HK-2 (cell line): Measurements from ENCODE around the gene ALPK1.
"Not testable (repeated sequence)": the region's sequence is repeated elsewhere in the genome, so short reads cannot be mapped to it uniquely, and the experiment has no call there.

Experiments used
- DNase-seq: peaks from one replicate; pipeline ENCODE4 v3.0.0-alpha.2; 2018; ENCODE audit not compliant: unreplicated experiment

ALPK1 gene

GRCh38 chr4:112296949-112297880, at the start of gene ALPK1:
Gene ALPK1, plus strand, starts transcription at chr4:112297369.
- DNase-seq = no peak

GRCh38 chr4:112251019-112251643, 46.0 kb upstream of the ALPK1 start:
- no peak for DNase-seq

DNA sequence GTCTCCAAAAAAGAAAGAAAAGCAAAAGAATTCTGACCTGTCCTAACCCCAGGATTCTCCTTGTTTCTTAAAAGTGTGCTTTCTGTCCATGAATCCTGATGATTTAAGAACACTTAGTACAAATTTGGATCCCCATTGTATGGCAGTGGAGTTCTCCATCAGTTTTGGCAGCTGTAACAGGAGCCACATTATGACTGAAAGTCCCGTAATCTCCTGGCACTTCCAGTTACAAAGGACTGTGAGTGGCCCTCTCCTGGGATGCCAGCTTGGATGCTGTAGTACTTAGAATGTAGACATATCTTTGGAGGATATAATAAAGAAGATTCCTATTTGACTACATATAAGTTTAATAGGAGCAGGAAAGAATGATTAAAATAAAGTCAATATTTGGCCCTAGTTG, 44.9 kb upstream of the ALPK1 start:
- DNase-seq = no peak

DNA sequence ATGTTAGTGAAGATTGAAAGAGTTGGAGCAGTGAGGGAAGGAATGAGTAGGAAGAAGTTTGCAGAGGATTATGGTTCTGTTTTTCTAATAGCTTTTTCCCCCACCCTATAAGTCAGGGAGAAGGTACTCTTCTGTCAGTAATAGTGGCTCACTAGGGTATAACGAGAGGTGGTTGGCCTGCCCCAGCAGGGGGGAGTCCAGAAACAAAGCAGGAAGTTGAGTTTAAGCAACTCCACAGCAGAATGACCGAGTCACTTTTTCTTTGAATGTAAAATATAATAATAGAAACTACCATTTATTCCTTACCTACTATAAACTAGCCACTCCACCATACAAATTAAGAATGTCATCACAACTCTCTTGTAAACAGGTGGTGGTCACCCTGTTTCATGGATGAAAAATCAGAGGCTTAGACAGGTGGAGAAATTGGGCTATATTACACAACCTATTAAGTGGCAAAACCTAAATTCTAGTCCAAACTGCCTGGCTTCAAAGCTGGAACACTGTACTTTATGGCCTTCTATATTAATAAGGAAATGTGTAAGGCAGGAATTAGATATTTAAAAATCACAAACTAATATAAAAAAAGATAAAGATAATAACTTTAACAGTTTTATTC, 43.7 kb upstream of the ALPK1 start:
- no peak for DNase-seq

DNA sequence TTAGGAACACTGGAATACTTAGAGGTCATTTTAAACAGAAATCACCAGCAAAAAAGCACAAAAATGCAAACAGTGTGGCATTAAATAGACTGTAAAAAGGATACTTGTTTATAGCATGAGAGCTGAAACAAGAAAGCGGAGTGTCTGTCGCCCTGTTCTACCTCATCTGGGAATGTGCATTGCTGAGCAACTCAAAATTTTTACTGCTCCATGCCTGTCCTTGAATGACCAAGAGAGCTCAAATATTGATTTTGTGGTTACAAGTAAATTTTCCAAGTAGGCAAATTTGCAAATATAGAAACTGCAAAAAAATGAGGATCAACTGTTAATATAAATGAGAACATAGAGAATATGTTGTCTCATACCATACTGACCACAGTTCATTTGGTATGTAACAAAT, 40.1 kb upstream of the ALPK1 start:
- no peak for DNase-seq

DNA sequence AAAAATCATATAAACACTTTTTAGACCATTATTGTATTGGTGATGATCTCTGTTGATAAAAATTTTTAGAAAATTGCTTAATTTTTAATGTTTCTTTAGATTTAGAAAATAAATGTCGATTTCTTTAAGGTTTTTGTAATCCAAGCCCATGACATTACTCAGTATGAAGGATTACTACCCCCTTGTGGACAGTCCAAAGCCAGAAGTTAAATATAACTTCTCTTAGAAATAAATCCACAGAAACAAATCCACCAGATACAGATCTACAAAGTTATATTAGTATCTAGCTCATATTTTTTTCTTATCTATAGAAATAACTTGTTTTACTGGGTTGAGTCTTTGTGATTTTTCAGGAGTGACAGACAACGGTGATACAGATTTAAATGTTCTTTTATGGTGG, 30.3 kb upstream of the ALPK1 start:
- no peak for DNase-seq

- no peak for DNase-seq
These were observed 27.1 kb upstream of the ALPK1 start for GRCh38 chr4:112270051-112270450.

DNA sequence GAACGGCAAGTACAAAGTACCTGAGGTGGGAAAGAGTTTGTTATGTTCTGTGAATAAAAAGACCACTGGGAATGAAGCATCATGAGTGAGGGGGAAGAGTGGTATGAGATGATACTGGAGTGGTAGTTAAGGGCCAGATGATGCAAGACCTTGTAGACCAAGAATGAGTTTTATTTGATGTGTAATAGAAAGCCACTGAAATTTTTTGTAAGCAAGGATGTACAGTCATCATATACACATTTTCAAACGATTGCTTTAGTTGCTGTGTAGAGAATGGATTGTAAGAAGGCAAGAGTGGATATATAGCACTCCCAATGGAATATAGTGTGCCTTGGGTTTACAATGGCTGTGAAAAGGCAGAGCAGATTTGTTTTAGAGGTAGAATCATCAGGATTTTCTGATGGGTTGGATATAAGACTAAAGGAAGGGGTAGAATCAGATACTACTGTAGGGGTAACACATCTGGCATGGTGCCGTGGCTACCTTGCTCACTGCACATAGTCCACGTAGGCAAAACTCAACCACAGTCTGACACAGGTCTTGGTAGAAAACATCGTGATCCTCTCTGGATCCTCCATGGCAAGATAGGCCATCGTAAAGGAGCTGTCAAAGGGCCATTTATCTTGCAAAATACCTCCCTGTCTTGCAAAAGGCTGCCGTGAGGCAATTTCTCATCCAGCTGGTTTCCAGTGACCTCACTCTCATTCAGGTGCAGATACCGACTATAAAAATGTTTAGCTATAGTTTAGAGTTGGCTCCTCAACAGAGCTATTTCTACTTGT, 26.3 kb upstream of the ALPK1 start:
- DNase-seq = no peak

- no peak for DNase-seq
These were observed 24.9 kb upstream of the ALPK1 start for GRCh38 chr4:112272292-112272691.

DNA sequence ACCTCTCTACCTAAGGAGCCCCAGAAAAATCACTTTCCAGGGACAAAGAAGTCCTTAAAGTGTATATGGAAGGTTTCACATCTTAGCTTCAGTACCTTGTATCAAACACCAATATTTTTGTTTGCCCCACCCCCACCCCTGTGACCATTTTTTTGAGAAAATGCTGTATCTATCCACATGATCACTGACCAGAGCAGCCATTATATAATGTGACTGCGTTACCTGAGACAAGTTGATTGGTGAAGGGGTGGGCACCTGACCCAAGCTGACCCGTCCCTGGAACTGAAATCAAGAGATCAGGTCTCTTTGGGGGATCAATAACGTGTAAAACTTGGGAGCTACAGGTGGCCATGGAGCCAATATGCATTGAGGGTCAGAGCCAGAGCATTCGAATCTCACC, 22.2 kb upstream of the ALPK1 start:
- no peak for DNase-seq

DNA sequence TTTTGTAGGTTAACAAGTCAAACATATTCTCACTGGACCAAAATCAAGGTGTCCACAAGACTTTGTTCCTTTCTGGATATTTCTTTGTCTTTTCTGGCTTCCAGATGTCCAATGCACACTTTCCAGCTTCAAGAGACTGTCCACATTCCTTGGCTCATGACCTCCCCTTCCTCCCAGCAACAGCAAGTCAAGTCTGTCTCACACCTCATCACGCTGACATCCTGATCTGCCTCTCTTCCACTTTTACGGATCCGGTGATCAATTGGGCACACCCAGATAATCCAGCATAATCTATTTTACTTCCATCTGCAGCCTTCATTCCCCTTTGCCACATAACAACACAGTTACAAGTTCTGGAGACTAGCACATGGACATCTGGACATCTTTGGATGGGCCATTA, 21.1 kb upstream of the ALPK1 start:
- DNase-seq = no peak

- no peak for DNase-seq
These were observed 19.9 kb upstream of the ALPK1 start for GRCh38 chr4:112277220-112277619.

- no peak for DNase-seq
These were observed 19.3 kb upstream of the ALPK1 start for GRCh38 chr4:112277705-112278448.

DNA sequence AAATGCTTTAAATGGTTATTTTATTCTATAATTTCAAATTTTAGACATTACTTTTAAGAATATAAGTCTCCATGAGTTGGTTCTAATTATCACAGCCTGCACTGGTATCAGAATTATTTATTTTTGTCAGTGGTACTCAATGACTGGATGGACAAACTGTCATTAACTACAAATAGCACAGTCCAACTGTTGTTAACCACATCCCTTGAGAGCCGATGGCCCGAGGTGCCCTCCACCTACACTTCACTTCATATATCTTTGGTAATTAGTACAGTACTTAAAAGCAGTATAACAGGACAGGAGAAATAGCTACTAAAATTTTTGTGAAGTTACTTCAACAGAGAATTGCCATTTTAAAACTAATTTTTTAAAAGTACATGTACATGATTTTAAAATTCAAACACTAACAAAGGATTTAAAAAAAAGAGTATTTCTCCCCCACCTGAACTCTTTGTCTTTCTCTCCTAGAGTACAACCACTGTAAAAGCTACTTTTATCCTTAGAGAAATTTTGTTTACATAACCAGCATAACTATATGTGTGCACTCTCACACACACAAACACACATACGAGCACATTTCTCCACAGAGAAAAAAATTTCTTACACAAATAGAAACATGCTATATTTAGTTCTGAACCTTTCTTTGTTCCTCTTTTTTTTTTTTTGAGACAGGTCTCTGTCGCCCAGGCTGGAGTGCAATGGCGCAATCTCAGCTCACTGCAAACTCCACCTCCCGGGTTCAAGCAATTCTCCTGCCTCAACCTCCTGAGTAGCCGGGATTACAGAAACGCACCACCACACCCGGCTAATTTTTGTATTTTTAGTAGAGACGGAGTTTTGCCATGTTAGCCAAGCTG, 17.9 kb upstream of the ALPK1 start:
- DNase-seq = no peak

GRCh38 chr4:112279882-112280315, 17.3 kb upstream of the ALPK1 start:
- no peak for DNase-seq

DNA sequence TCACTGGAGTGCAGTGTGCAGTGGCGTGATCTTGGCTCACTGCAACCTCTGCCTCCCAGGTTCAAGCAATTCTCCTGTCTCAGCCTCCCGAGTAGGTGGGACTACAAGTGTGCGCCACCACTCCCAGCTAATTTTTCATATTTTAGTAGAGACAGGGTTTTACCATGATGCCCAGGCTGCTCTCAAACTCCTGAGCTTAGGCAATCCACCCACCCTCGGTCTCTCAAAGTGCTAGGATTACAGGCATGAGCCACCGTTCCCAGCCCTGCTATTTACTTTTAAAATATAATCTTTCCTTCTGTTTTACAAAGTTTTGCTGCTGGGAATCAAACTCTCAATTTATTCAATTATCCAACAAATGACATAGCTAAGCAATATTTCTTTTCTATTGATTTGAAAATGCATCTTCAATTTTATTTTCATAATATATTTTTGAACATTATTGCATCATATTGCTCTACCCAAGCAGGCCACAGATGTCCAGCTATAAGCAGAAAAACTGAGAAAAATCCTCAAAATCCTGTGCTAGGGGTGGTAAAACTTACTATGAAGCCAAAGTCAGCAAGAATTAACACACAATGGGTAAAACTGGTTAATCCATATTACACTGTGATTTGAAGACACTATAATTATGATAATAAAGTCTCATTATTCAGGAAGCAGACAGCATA, 16.6 kb upstream of the ALPK1 start:
- DNase-seq = no peak

DNA sequence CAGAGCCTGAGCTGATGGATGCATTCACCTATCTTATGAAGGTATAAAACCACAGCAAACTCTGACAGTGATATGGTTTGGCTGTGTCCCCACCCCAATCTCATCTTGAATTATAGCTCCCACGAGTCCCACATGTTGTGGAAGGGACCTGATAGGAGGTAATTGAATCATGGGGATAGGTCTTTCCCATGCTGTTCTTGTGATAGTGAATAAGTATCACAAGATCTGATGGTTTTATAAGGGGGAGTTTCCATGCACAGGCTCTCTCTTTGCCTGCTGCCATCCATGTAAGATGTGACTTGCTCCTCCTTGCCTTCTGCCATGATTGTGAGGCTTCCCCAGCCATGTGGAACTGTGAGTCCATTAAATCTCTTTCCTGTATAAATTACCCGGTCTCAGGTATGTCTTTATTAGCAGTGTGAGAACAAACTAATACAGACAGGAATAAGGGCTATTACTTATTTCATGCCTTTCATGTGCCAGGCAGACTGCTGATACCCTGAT, 15.2 kb upstream of the ALPK1 start:
- DNase-seq = not testable (repeated sequence)

GRCh38 chr4:112282860-112283667, 14.1 kb upstream of the ALPK1 start:
- DNase-seq = no peak

- no peak for DNase-seq
These were observed 13.0 kb upstream of the ALPK1 start for GRCh38 chr4:112284166-112284565.
